ENCODE measurements around the gene PIGBOS1. TPM values are rescaled to one million over a fixed set of nuclear protein-coding genes. Genes with fewer than 3 reads are reported as not detected.

The PIGBOS1 gene
- total RNA-seq, 1 donor from 2014 or later, result 6.6 TPM

GRCh38 chr15:55277715-55278114 lies 41.2 kb downstream of the PIGBOS1 start:
- ATAC-seq (ENCODE audit: poor library complexity) (no peak), DNase-seq (no peak)
- intact Hi-C loops (cut with DNase I), result no loop called here

- DNase-seq, result no peak
- intact Hi-C loops (cut with DNase I), result no loop called here
- no peak for ATAC-seq (ENCODE audit: poor library complexity)
These were observed 41.8 kb downstream of the PIGBOS1 start for GRCh38 chr15:55277116-55277564.

GRCh38 chr15:55276324-55276723 lies 42.6 kb downstream of the PIGBOS1 start:
- DNase-seq (no peak), ATAC-seq (ENCODE audit: poor library complexity) (no peak)
- intact Hi-C loops (cut with DNase I), result no loop called here

- intact Hi-C loops (cut with DNase I), result no loop called here
- DNase-seq (no peak), ATAC-seq (ENCODE audit: poor library complexity) (no peak)
These were observed 48.6 kb downstream of the PIGBOS1 start for GRCh38 chr15:55270291-55270690.

- no peak for ATAC-seq (ENCODE audit: poor library complexity)
- no peak for DNase-seq
- intact Hi-C loops (cut with DNase I), result no loop called here
These were observed 50.7 kb downstream of the PIGBOS1 start for GRCh38 chr15:55268176-55268695.

GRCh38 chr15:55267401-55268175 lies 51.3 kb downstream of the PIGBOS1 start:
- peak; percentile 66 for DNase-seq
- ATAC-seq (ENCODE audit: poor library complexity), result peak; percentile 43
- intact Hi-C loops (cut with DNase I), result no loop called here

Other genes with a start within 250 kb of the PIGBOS1 start
- gene RSL24D1, start 122.2 kb downstream of the PIGBOS1 start, total RNA-seq, result 39.6 TPM
- 4.8 TPM for gene RAB27A, start 29.3 kb downstream of the PIGBOS1 start, total RNA-seq
- 3.5 TPM for gene PIGB, start 99 bp upstream of the PIGBOS1 start, total RNA-seq
- gene CCPG1, start 89.2 kb upstream of the PIGBOS1 start, total RNA-seq, result 75.5 TPM
- gene PIERCE2, start 89.4 kb upstream of the PIGBOS1 start, total RNA-seq, result 7.4 TPM
- 0.81 TPM for gene DNAAF4, start 189.1 kb upstream of the PIGBOS1 start, total RNA-seq

Data from Right ventricle myocardium superior (tissue), 1 donor.